Jurkat, Clone E6-1 (cell line): ENCODE measurements around the gene C6orf62. TPM values are rescaled to one million over a fixed set of nuclear protein-coding genes. Genes with fewer than 3 reads are reported as not detected.
"Not testable (repeated sequence)": the region's sequence is repeated elsewhere in the genome, so short reads cannot be mapped to it uniquely, and the experiment has no call there.

Source experiments
- DNase-seq: peaks from one replicate; pipeline ENCODE4 v3.0.0-alpha.2; 2011; ENCODE audit warnings: low read depth, low spot score
- H3K4me3 ChIP-seq: 2 replicates; pipeline ENCODE4 v1.5.1; 2011; ENCODE audit warnings: mild to moderate bottlenecking, low read length, control low read depth, moderate library complexity
- polyA plus RNA-seq: library from polyadenylated mRNA; unstranded; fragments of >200 nt; gene quantifications from one replicate; pipeline ENCODE4 v1.2.1, GENCODE V29; 2012; ENCODE audit warnings: missing spikeins; ENCODE audit not compliant: insufficient read length, insufficient read depth

The C6orf62 gene
- polyA plus RNA-seq, result 70.1 TPM

DNA sequence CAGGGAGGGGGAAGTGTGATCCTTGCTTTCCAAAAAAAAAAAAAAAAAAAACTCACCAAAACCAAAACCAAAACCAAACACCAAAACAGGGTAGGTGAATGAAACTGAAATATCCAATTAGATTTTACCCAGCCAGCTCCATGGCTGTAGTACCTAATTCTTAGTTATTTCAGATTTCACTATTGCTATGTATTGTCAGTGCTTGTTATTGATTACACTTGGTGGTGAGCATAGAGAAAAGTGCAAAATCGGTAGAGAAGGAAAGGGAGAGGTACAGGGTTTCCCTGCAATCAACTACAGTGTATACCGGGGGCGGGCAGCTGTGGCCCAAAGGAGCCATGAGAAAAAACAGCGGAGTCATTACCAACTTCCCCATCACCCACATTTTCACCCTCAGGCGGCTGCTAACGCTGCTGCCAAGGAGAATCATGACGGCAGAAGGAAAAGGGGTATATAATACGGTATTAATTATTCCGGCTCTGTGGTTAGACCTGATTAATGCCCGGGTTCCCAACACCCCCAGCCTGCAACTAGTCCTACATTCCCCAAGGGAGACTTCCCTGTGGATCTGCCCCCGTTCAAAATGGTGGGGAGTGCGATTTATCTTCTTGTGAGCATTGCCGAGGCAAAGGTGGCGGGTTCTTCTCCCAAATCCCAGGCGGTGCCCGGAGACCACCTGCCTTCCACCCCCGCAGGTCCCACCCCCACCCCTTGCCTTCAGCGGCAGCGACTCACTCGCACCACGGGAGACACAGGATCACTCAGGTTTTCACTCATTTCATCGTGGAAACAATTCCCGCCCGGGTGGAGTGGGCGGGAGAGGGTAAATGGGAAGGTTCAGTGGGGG is at the start of gene C6orf62:
Gene C6orf62 (minus strand): TSS at position 30 of the 847 bp plus-strand sequence. CDS start 486 bp downstream, outside the sequence.
- peak within 1 kb of the TSS; percentile 93 for H3K4me3 ChIP-seq
- DNase-seq, result no peak

DNA sequence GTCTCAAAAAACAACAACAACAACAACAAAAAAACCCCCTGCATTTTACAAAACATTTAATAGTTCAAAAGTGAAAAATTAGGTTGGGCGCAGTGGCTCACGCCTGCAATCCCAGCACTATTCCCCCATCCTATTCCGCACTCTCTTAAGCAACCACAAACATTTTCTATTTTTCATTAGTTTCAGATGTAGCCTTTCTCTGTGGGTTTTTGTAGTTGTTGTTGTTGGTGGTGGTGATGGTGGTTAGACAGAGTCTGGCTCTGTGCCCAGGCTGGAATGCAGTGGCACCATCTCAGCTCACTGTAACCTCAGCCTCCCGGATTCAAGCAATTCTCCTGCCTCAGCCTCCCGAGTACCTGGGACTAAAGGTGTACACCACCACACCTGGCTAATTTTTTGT is 49.4 kb upstream of the C6orf62 start:
- no peak for DNase-seq
- no peak overlapping the region for H3K4me3 ChIP-seq

DNA sequence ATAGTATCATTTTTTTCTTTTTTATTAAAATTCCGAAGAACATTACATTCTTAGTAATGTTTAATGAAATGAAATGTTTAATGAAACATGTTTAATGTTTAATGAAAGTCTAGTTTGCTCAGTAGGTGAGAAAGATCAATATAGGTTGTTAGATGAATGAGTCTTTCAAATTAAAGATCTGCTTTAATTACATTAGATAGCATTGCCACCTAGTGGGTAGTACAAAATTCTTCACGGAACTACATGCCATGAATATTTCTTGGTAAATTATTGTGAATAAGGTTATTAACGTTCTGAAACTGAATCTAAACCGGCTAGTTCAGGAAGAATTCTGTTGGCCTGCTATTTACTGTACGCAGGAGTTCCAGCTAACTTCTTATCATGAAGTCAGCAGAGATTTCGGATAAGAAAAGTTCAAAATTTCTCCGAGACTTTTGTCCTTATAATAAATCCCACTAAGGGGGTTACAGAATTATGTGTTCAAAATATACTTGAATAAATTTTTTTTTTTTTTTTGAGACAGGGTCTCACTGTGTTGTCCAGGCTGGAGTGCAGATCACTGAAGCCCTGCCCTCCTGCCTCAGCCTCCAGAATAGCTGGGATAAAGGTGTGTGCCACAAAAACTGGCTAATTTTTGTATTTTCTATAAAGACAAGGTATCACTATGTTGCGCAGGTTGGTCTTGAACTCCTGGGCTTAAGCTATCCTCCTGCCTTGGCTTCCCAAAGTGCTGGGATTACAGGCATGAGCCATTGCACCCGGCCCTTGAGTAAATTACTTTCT is 47.9 kb upstream of the C6orf62 start:
- no peak overlapping the region for H3K4me3 ChIP-seq
- peak; percentile 36 for DNase-seq

DNA sequence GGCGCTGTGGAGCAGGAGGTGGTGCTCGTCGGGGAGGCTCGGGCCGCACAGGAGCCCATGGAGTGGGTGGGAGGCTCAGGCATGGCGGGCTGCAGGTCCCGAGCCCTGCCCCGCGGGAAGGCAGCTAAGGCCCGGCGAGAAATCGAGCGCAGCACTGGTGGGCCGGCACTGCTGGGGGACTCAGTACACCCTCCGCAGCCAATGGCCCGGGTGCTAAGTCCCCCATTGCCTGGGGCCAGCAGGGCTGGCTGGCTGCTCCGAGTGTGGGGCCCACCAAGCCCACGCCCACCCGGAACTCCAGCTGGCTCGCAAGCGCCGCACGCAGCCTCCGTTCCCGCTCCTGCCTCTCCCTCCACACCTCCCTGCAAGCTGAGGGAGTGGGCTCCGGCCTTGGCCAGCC is 47.0 kb upstream of the C6orf62 start:
- DNase-seq, H3K4me3 ChIP-seq: not testable (repeated sequence)

DNA sequence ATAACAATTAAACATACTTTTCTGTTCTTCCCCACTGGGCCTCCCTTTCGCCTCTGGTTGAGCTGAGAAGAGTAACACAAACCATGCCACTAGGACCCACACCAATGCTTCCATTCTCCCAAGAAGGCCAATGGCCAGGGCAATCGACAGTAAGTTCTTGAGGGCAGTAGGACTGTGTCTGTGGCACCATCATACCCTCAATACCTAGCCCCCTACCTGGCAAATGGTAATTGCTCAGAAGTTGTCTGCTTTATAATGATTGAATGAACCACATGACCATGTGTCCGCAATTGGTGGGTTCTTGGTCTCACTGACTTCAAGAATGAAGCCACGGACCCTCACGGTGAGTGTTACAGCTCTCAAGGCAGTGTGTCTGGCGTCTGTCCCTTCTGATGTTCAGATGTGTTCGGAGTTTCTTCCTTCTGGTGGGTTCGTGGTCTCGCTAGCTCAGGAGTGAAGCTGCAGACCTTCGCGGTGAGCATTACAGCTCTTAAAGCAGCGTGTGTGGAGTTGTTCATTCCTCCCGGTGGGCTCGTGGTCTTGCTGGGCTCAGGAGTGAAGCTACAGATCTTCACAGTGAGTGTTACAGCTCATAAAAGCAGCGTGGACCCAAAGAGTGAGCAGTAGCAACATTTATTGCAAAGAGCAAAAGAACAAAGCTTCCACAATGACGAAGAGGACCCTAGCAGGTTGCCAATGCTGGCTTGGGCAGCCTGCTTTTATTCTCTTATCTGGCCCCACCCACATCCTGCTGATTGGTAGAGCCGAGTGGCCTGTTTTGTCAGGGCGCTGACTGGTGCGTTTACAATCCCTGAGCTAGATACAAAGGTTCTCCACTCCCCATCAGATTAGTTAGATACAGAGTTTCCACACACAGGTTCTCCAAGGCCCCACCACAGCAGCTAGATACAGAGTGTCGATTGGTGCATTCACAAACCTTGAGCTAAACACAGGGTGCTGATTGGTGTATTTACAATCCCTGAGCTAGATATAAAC is 46.2 kb upstream of the C6orf62 start:
- H3K4me3 ChIP-seq, result not testable (repeated sequence)
- peak; percentile 23 for DNase-seq

DNA sequence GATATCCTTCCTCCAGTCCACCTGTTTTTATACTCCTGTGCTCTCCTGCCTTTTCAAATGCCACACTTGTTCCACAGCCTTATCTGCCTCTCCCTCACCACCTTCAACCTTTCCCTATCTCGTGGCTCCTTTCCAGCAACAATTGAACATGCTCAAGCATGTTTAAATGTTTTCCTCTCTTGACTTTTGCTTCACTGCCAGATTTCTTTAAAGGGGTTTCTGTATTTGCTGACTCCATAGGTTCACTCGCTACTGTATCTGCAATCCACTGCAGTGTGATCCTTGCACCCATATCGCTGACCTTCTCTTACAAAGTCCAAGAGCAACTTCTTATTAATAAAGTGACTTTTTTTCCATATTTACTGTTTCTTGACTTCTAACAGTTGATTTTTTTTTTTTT is 44.6 kb upstream of the C6orf62 start:
- H3K4me3 ChIP-seq, result no peak overlapping the region
- DNase-seq, result no peak

DNA sequence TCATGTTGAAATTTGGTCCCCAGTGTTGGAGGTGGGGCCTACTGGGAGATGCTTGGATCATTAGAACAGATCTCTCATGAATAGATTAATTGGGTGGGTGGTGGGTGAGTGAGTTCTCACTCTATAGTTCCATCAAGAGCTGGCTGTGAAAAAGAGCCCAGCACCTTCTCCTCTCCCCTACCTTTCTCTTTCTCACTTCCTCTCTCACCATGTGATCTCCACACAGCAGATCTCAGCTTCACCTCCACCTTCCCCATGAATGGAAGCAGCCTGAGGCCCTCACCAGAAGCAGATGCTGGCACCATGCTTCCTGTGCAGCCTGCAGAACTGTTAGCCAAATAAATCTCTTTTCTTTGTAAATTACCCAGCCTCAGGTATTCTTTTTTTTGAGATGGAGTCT is 42.9 kb upstream of the C6orf62 start:
- DNase-seq, result no peak
- no peak overlapping the region for H3K4me3 ChIP-seq

DNA sequence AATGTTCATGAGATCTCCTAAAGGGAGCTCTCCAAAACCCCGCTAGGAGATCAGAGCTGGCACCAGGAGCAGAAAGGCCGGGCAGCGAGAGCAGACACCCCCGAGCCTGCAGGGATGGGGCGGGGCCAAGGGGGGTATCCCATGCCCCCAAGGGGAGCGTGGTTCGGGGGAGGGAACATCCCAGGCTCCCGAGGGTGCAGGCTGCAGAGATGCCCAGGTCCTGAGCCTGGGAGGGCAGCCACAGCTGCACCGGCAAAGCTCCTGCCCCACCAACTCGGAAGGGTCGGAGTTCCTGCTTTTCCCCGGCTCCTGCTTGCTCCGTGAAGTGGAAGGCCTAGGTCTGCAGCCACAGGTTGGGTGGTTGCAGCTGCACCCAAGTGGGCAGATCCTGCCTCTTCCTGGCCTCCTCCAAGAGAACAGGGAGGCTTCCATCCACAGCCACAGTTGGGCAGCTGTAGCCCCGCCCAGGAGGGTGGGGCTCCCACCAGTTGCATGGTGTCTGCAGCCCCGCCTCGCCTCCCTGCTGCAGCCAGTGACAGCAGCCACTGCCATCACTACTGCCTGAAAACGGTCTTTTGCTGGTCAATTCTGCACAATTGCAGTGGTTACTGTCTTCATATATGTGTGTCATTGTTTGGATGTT is 42.4 kb upstream of the C6orf62 start:
- DNase-seq, result no peak
- H3K4me3 ChIP-seq, result no peak overlapping the region

DNA sequence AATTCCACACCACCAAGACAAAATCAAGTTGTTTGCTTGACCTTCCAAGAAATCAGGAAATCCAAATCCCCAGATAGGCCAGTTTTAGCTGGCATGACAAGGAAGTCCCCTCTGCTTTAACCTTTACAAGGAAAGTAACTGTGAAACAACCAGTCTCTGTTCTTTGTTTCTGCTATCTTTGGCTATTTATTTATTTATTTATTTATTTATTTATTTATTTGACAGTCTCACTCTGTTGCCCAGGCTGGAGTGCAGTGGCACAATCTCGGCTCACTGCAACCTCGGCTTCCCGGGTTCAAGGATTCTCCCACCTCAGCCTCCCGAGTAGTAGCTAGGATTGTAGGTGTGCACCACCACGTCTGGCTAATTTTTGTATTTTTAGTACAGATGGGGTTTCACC is 41.3 kb upstream of the C6orf62 start:
- no peak for DNase-seq
- H3K4me3 ChIP-seq, result no peak overlapping the region

DNA sequence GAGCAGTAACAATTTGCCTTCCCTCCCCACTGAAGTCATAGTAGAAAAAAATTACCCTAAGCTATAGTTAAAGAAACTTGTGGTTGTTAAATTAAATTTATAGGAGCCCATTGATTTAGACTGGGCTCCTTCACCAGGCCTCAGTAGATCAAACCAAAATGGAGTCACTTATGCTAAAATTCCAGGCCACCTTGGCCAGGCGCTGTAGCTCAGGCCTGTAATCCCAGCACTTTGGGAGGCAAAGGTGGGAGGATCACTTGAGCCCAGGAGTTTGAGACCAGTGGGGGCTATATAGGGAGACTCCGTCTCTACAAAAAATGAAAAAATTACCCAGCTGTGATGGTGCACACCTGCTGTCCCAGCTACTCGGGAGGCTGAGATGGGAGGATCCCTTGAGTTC is 40.8 kb upstream of the C6orf62 start:
- H3K4me3 ChIP-seq, result no peak overlapping the region
- no peak for DNase-seq

DNA sequence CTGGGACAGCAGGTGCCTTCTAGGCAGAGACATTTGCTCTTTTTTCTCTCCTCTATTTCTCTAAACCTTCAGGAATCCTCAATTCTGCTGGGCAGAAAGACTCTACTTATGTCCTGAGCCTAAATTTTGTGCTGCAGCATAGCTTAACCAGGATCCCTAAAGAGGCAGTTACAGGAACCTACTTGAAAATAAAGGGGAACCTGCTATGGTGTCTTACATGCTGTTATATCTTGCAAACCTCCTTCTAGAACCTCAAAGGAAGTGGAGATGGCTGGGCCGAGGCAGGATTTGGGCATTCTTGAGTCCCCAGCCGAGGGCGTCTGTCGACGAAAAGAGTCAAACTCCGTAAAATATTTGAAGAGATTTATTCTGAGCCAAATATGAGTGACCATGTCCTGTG is 38.7 kb upstream of the C6orf62 start:
- no peak for DNase-seq
- no peak overlapping the region for H3K4me3 ChIP-seq

DNA sequence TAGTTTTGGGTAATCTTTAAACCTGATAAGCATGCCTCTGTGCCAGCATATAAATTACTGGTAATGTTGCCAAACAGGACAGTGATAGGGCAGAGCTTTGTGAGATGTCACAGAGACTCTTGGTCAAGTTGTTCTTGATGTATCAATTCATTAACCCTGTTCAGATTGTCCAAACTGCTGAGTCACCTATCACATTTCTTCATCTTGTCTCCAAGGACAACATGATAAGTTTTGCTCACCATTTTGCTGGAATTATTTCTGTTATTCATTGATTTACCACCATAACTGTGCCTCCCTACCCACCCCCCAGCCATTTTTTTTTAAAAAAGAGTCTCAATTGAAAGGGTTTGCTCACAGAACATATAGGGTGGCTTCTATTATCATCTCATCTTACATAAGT is 36.3 kb upstream of the C6orf62 start:
- no peak for DNase-seq

DNA sequence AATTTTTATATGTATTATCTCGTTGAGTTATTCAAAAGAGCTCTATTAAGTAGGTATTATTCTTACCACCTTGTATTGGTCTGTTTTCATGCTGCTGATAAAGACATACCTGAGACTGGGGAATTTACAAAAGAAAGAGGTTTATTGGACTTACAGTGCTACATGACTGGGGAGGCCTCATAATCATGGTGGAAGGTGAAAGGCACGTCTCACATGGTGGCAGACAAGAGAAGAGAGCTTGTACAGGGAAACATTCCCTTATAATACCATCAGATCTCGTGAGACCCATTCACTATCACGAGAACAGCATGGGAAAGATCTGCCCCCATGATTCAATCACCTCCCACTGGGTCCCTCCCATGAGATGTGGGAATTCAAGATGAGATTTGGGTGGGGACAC is 35.4 kb upstream of the C6orf62 start:
- H3K4me3 ChIP-seq, result not testable (repeated sequence)

More for the DNA sequence above, 36.3 kb upstream of the C6orf62 start:
- no peak overlapping the region for H3K4me3 ChIP-seq

DNA sequence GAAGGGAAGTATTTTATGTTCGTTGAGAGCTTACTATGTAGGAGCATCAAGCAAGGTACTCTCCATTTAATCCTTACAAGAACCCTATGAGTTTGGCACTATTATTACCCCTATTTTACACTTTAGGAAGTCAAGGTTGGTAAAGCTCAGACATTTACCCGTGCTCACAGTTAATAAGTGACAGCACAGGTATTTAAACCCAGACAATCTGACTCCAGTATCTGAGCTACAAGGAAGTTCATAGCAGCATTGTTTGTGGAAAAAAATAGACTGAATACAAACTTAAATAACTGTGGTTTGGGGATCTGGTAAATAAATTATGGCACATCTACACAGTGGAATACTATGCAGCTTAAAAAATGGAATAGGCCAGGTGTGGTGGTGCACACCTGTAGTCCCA is 34.6 kb upstream of the C6orf62 start:
- H3K4me3 ChIP-seq, result no peak overlapping the region
- DNase-seq, result no peak

More for the DNA sequence above, 35.4 kb upstream of the C6orf62 start:
- DNase-seq, result not testable (repeated sequence)

DNA sequence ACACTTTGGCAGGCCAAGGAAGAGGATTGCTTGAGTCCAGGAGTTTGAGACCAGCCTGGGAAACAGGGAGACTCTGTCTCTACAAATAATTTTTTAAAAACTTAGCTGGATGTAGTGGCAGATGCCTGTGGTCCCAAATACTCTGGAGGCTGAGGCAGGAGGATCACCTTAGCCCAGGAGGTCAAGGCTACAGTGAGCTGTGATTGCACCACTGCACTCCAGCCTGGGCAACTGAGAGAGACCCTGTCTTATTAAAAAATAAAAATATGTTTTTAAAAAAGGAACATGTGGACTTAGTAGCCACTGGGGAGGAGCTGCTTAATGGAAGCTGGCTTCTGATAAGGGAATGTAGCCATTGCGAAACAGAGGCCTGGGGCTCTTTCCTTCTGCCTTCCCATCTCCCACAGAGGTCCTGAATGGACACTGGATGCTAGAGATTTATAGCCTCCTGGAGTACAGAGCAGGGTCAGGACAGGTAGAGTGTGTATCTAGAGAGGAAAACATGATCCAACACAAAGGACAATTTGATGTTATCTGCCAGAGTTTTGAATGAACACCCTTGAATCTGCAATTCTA is 34.1 kb upstream of the C6orf62 start:
- DNase-seq, result no peak
- no peak overlapping the region for H3K4me3 ChIP-seq

DNA sequence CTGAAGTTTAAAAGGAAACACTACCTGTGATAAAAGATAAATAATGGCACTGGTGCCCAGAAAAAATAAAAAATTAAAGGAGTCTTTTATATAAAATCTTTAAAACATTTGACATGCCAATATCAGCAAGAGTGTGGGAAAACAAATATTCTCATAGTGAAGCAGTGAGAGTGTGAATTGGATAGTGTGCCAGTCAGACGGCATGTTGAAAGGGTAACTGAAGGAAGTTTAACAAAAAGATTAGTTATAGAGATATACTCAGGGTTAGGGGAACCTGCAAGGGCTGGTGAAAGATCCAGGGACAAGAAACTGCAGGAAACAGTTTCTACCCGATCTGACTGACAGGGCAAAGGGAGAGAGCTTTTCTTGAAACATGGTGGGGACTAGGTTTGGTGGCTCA is 33.5 kb upstream of the C6orf62 start:
- no peak overlapping the region for H3K4me3 ChIP-seq
- DNase-seq, result no peak

DNA sequence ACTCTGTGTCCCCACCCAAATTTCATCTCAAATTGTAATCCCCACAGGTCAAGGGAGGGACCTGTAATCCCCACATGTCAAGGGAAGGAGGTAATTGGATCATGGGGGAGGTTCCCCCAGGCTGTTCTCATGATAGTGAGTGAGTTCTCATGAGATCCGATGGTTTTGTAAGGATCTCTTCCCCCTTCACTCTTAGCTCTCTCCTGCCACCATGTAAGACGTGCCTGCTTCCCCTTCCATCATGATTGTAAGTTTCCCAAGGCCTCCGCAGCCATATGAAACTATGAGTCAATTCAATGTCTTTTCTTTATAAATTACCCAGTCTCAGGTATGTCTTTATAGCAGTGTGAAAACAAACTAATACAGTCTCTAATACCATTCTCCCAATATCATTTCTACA is 31.9 kb upstream of the C6orf62 start:
- DNase-seq, H3K4me3 ChIP-seq: not testable (repeated sequence)

DNA sequence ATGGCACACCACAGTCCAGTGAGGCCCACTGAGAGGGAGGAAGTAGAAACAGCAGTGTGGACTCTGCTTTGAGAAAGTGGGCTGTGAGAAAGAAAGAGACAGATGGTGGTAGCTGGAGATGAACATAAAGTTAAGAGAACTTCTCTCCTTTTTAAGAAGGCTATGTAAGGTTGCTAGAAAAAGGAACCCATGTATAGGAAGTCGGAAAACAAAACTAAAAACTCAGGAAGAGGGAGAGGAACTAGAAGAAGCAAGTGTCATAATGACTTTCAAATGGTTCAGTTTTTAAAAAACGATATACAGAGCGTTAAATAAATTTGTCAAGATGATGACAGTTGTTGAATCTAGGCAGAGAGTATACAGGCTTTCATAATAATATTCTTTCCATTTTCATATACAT is 30.3 kb upstream of the C6orf62 start:
- H3K4me3 ChIP-seq, result no peak overlapping the region
- DNase-seq, result no peak
